ENCODE results near the gene TARBP2. TPM values are rescaled to one million over a fixed set of nuclear protein-coding genes. Genes with fewer than 3 reads are reported as not detected.
A peak's percentile ranks its signal among the peaks of the same experiment; 100 is the strongest.

Gene TARBP2
- total RNA-seq, 1 donor from 2014 or later, result 32.9 TPM

GRCh38 chr12:53499266-53500141 is 1.6 kb upstream of the TARBP2 start, which contains the start of gene MAP3K12:
TSS of gene MAP3K12 (minus strand) at chr12:53499458. CDS start at chr12:53487391, 12,067 bp downstream.
- H3K4me1 ChIP-seq, result peaks cover 16 to 24% of the 10 kb centered on the region in 2 donors

GRCh38 chr12:53500142-53500775 is 824 bp upstream of the TARBP2 start:
- no peaks in the 10 kb centered on the region for H3K27me3 ChIP-seq
- no peaks in the 10 kb centered on the region for H3K9me3 ChIP-seq
- no peak for TF ChIP-seq CTCF (IDR thresholded peaks at IDR 0.05)
- peak overlapping the region; percentile 94 to 98 for H3K27ac ChIP-seq
- H3K4me3 ChIP-seq, result peak overlapping the region; percentile 69 to 74
- intact Hi-C loops (cut with DNase I), result loop anchor here (1.0 to 5.0 kb wide), 4 partner anchors 48 to 453 kb away; partner anchors contain the start of genes PCBP2 and PRR13
- DNase-seq (ENCODE audit: low spot score in 2 of 2), result peak in 1 of 2 donors; percentile 86
- H3K4me1 ChIP-seq, result peaks cover 17 to 31% of the 10 kb centered on the region in 2 donors
- no peaks in the 10 kb centered on the region for H3K36me3 ChIP-seq

More at GRCh38 chr12:53499266-53500141, 1.6 kb upstream of the TARBP2 start, which contains the start of gene MAP3K12:
- no peaks in the 10 kb centered on the region for H3K27me3 ChIP-seq
- peak in 1 of 3 experiments; percentile 37 for TF ChIP-seq CTCF (IDR thresholded peaks at IDR 0.05)
- H3K4me3 ChIP-seq, result peak within 1 kb of the TSS; percentile 69 to 74
- no peaks in the 10 kb centered on the region for H3K36me3 ChIP-seq
- no peaks in the 10 kb centered on the region for H3K9me3 ChIP-seq
- H3K27ac ChIP-seq, result peak within 1 kb of the TSS; percentile 94 to 98
- peak in 1 of 2 donors; percentile 83 for DNase-seq (ENCODE audit: low spot score in 2 of 2)
- intact Hi-C loops (cut with DNase I), result loop anchor here (1.0 to 5.0 kb wide), 4 partner anchors 47 to 452 kb away; partner anchors contain the start of genes PCBP2 and PRR13

- Histone ChIP-seq H3K9me3 (no peaks in the 10 kb centered on the region), H3K4me1 (peaks cover 28 to 44% of the 10 kb centered on the region in 2 donors), H3K4me3 (peak overlapping the region; percentile 69 to 74), H3K27me3 (no peaks in the 10 kb centered on the region), H3K36me3 (peaks cover 2 to 5% of the 10 kb centered on the region in 2 donors), H3K27ac (peak overlapping the region; percentile 94 to 98)
- intact Hi-C loops (cut with DNase I), result loop anchor here (2.0 to 5.0 kb wide), 4 partner anchors 61 to 454 kb away; partner anchors contain the start of gene PRR13
- DNase-seq (ENCODE audit: low spot score in 2 of 2), result peak in 1 of 2 donors; percentile 63
- TF ChIP-seq CTCF (IDR thresholded peaks at IDR 0.05), result no peak
These were observed 615 bp downstream of the TARBP2 start for GRCh38 chr12:53501615-53502181.

GRCh38 chr12:53502331-53502730 is 1.2 kb downstream of the TARBP2 start:
- Histone ChIP-seq H3K4me3 (peak overlapping the region; percentile 69 to 74), H3K9me3 (no peaks in the 10 kb centered on the region), H3K27ac (peak overlapping the region; percentile 94 to 98), H3K36me3 (peaks cover 2 to 12% of the 10 kb centered on the region in 2 donors), H3K27me3 (no peaks in the 10 kb centered on the region), H3K4me1 (peaks cover 31 to 48% of the 10 kb centered on the region in 2 donors)
- TF ChIP-seq CTCF (IDR thresholded peaks at IDR 0.05), result no peak
- intact Hi-C loops (cut with DNase I), result loop anchor here (2.0 to 5.0 kb wide), 2 partner anchors 150 to 455 kb away; no protein-coding TSS in a partner anchor
- peak in 1 of 2 donors; percentile 67 for DNase-seq (ENCODE audit: low spot score in 2 of 2)
